HG03060 (cell line): ENCODE data around the gene AARSD1.
A peak's percentile ranks its signal among the peaks of the same experiment; 100 is the strongest.
"Not testable (repeated sequence)": the region's sequence is repeated elsewhere in the genome, so short reads cannot be mapped to it uniquely, and the experiment has no call there.

Source experiments
- ATAC-seq: cut with Tn5 transposase; IDR thresholded peaks from one replicate; pipeline ENCODE4 v1.9.1; 2021; ENCODE audit warnings: low read depth, moderate number of reproducible peaks; ENCODE audit not compliant: unreplicated experiment

Gene AARSD1

GRCh38 chr17:42980766-42981397 lies 16.6 kb upstream of the AARSD1 start:
- no peak for ATAC-seq

- peak; percentile 45 for ATAC-seq
Observed at GRCh38 chr17:42980274-42980765, 16.1 kb upstream of the AARSD1 start, which contains the start of gene RUNDC1. Gene RUNDC1, plus strand, starts transcription at chr17:42980565. Its CDS starts 12 bp downstream, at chr17:42980577.

- no peak for ATAC-seq
Observed at GRCh38 chr17:42979511-42980273, 15.4 kb upstream of the AARSD1 start, which contains the start of gene PTGES3L. Gene PTGES3L, minus strand, starts transcription at chr17:42980080. Its CDS starts 27 bp downstream, at chr17:42980053.

GRCh38 chr17:42975701-42976100 lies 11.4 kb upstream of the AARSD1 start:
- ATAC-seq, result not testable (repeated sequence)

- no peak for ATAC-seq
Observed at GRCh38 chr17:42975265-42975664, 11.0 kb upstream of the AARSD1 start.

GRCh38 chr17:42973323-42973722 lies 9.1 kb upstream of the AARSD1 start:
- not testable (repeated sequence) for ATAC-seq

- ATAC-seq, result no peak
Observed at GRCh38 chr17:42971589-42971988, 7.3 kb upstream of the AARSD1 start.

- no peak for ATAC-seq
Observed at GRCh38 chr17:42969001-42969581, 4.8 kb upstream of the AARSD1 start.

- ATAC-seq, result no peak
Observed at GRCh38 chr17:42967925-42968324, 3.7 kb upstream of the AARSD1 start.

- ATAC-seq, result no peak
Observed at GRCh38 chr17:42953669-42954068, 10.6 kb downstream of the AARSD1 start.

- no peak for ATAC-seq
Observed at GRCh38 chr17:42950044-42950783, 14.0 kb downstream of the AARSD1 start.

- no peak for ATAC-seq
Observed at GRCh38 chr17:42946812-42947211, 17.4 kb downstream of the AARSD1 start.

GRCh38 chr17:42944211-42944610 lies 20.0 kb downstream of the AARSD1 start:
- no peak for ATAC-seq

GRCh38 chr17:42937712-42938596 lies 26.3 kb downstream of the AARSD1 start:
- ATAC-seq, result no peak

GRCh38 chr17:42929497-42929844 lies 34.8 kb downstream of the AARSD1 start:
- ATAC-seq, result no peak

- peak; percentile 72 for ATAC-seq
Observed at GRCh38 chr17:42928714-42929496, 35.3 kb downstream of the AARSD1 start.

- ATAC-seq, result no peak
Observed at GRCh38 chr17:42924891-42925290, 39.4 kb downstream of the AARSD1 start.

GRCh38 chr17:42923472-42923871 lies 40.8 kb downstream of the AARSD1 start:
- ATAC-seq, result not testable (repeated sequence)

GRCh38 chr17:42922294-42922693 lies 42.0 kb downstream of the AARSD1 start:
- ATAC-seq, result no peak
